Gastroesophageal sphincter (tissue), 4 donors: Measurements from ENCODE around the gene AFF2. TPM values are rescaled to one million over a fixed set of nuclear protein-coding genes. Genes with fewer than 3 reads are reported as not detected.

Experiments
- ATAC-seq: fragments of 150-250 bp; one replicate; pipeline ENCODE4 v1.9.1; 2016; ENCODE audit warnings: mild to moderate bottlenecking, moderate library complexity
- H3K27ac ChIP-seq, 4 donors: fragments of 200-600 bp; sonication (generic) in 3 of 4; 1 replicate in 3 of 4; 2 replicates in 1 of 4; pipeline ENCODE4 v1.5.1; 2016 to 2019
- H3K27me3 ChIP-seq: fragments of 200-600 bp; sonication (generic); one replicate; pipeline ENCODE4 v1.5.1; 2019
- H3K36me3 ChIP-seq, 2 donors: fragments of 200-600 bp; sonication (generic); one replicate each; pipeline ENCODE4 v1.5.1; 2019; ENCODE audit warnings: control low read depth in 1 of 2
- H3K4me1 ChIP-seq, 3 donors: fragments of 200-600 bp; sonication (generic); 1 replicate in 2 of 3; 2 replicates in 1 of 3; pipeline ENCODE4 v1.5.1; 2016 to 2019; ENCODE audit warnings: control low read depth in 2 of 3
- H3K4me3 ChIP-seq, 2 donors: fragments of 200-600 bp; sonication (generic); one replicate each; pipeline ENCODE4 v1.5.1; 2019; ENCODE audit warnings: mild to moderate bottlenecking in 1 of 2, moderate library complexity in 1 of 2
- H3K9me3 ChIP-seq, 3 donors: fragments of 200-600 bp; sonication (generic); one replicate each; pipeline ENCODE4 v1.5.1; 2017 to 2019; ENCODE audit warnings: control low read depth in 2 of 3
- EP300 ChIP-seq: sonication (generic); formaldehyde crosslinking; IDR thresholded peaks from one replicate; pipeline ENCODE4 v1.6.1; 2017; ENCODE audit warnings: antibody characterized with exemption, mild to moderate bottlenecking
- POLR2A ChIP-seq, 2 donors: fragments of 450-650 bp; IDR thresholded peaks; one replicate each; pipeline ENCODE4 v1.6.1; 2017; ENCODE audit warnings: antibody characterized with exemption in 2 of 2, mild to moderate bottlenecking in 2 of 2, moderate library complexity in 1 of 2
- POLR2AphosphoS5 ChIP-seq: sonication (generic); formaldehyde crosslinking; IDR thresholded peaks from one replicate; pipeline ENCODE4 v1.6.1; 2017; ENCODE audit warnings: antibody characterized with exemption
- WGBS, 2 donors: methylation state at CpG; one replicate each; pipeline ENCODE4 v1.1.5; 2018; ENCODE audit warnings: low coverage in 1 of 2; 5-methylcytosine and 5-hydroxymethylcytosine counted together
- total RNA-seq, 4 donors: library from RNA; depleted of rRNA; stranded (reverse); fragments of >200 nt; gene quantifications; one replicate each; pipeline ENCODE4 v1.1.0, GENCODE V29; 2016
- TF ChIP-seq, protein P1 (sequence below), 4 experiments: fragments of 200-600 bp in 2 of 4; fragments of 450-650 bp in 2 of 4; sonication (generic) in 1 of 4; IDR thresholded peaks; one replicate each; pipeline ENCODE4 v1.5.1; 2017 to 2019; ENCODE audit warnings: antibody characterized with exemption in 4 of 4, mild to moderate bottlenecking in 2 of 4, moderate library complexity in 2 of 4

The AFF2 gene
- total RNA-seq, 4 donors from 2014 or later: 1.6 to 6.1 (median 3.6) TPM

DNA sequence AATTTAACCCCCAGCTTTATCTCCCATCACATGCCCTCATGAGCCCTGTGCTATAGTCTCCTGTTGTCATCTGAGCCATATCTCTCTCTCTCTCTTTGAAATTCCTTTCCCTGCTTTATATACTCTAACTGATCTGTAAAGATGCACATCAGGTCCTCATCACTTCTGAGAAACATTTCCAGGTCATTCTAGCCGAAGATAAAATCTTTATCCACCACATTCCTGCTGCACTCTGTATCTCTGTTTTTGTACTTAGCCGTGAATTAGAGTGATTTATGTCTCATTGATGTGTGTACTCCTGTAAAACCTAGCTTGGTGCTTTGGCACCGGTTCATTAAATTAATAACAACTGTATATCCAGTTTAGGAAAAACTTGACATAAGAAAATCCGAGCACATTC is 113.2 kb downstream of the AFF2 start:
- no peaks in the 10 kb centered on the region for H3K27me3 ChIP-seq

DNA sequence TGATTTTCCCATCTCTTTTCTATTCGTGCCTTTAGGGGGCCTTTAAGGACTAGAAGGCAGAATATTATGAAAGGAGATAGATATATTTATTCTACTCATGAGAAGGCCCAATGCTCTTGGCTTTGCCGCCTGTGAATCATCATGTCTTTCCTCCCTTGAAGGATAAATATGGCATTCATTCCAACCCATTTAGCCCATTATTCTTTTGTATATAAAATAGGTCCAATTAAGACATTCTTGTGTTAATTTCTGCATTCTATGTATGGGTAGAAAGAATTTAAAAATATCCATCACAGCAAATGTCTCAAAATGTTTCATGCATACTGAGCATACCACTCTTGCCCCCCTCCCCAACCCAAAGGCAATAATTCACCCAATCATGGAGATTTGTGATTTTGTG is 115.1 kb downstream of the AFF2 start:
- 60 to 82% methylated on average over 2 of the region's 2 CpGs for WGBS, 2 donors
- H3K27me3 ChIP-seq: no peaks in the 10 kb centered on the region
- TF ChIP-seq POLR2AphosphoS5: no peak
- no peak for TF ChIP-seq POLR2A (IDR thresholded peaks at IDR 0.05)
- TF ChIP-seq, protein P1, sequence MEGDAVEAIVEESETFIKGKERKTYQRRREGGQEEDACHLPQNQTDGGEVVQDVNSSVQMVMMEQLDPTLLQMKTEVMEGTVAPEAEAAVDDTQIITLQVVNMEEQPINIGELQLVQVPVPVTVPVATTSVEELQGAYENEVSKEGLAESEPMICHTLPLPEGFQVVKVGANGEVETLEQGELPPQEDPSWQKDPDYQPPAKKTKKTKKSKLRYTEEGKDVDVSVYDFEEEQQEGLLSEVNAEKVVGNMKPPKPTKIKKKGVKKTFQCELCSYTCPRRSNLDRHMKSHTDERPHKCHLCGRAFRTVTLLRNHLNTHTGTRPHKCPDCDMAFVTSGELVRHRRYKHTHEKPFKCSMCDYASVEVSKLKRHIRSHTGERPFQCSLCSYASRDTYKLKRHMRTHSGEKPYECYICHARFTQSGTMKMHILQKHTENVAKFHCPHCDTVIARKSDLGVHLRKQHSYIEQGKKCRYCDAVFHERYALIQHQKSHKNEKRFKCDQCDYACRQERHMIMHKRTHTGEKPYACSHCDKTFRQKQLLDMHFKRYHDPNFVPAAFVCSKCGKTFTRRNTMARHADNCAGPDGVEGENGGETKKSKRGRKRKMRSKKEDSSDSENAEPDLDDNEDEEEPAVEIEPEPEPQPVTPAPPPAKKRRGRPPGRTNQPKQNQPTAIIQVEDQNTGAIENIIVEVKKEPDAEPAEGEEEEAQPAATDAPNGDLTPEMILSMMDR (IDR thresholded peaks at IDR 0.05): no peak
- no peak for TF ChIP-seq EP300
- no peaks in the 10 kb centered on the region for H3K36me3 ChIP-seq
- H3K4me3 ChIP-seq: no peak overlapping the region
- H3K27ac ChIP-seq: no peak overlapping the region
- no peaks in the 10 kb centered on the region for H3K4me1 ChIP-seq
- H3K9me3 ChIP-seq: no peaks in the 10 kb centered on the region
- ATAC-seq: no peak

More for the DNA sequence above, 113.2 kb downstream of the AFF2 start:
- Histone ChIP-seq H3K4me1 (no peaks in the 10 kb centered on the region), H3K4me3 (no peak overlapping the region), H3K36me3 (no peaks in the 10 kb centered on the region), H3K27ac (no peak overlapping the region), H3K9me3 (no peaks in the 10 kb centered on the region)
- 27 to 52% methylated on average over 3 to 4 of the region's 4 CpGs for WGBS, 2 donors
- ATAC-seq: no peak
- TF ChIP-seq POLR2A (IDR thresholded peaks at IDR 0.05) (no peak), POLR2AphosphoS5 (no peak)

DNA sequence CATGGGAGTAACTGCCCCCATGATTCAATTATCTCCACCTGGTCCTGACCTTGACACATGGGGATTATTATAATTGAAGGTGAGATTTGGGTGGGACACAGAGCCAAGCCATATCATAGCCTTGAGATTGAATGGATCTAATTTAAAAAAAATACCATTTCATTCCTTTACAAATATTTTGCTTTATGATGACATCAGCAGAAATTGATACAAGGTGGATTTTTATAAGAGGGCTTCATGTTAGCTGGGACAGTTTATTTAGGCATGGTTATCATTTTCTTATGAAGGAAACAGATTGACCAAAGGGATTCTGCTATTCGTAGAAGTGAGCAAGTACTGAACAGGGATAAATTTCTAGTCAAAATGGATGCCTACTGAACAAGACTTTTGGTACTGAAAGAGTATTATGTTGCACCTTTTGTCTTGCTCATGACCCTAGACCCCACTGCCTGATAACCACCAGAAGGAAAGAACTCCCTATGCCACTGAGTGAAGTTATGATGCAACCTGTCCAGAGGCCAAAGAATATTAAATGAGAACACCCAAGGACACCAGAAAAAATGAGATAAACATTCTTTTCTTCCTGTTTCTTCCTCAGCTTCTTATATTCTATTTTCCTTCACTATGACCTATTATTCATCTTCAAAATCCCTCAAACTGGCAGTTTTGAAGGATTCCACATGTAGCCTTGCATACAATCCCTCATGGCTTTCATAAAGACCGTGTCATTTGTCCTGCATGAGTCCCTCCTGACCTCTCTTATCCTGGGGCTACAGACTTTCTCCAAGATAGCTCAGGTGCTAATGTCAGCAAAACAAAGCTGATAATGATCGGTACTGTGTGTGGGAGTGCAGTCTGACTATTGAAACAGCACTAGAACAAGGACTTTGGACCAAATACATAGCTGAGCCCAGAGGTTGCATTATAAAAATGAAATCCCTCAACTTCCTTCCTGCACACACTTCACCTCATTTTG is 118.3 kb downstream of the AFF2 start:
- 57 to 83% methylated on average over 1 to 2 of the region's 3 CpGs for WGBS, 2 donors
- H3K9me3 ChIP-seq: no peaks in the 10 kb centered on the region
- H3K36me3 ChIP-seq: no peaks in the 10 kb centered on the region
- no peaks in the 10 kb centered on the region for H3K27me3 ChIP-seq
- no peaks in the 10 kb centered on the region for H3K4me1 ChIP-seq
- no peak for ATAC-seq
- no peak for TF ChIP-seq EP300
- no peak for TF ChIP-seq POLR2AphosphoS5
- no peak for TF ChIP-seq POLR2A (IDR thresholded peaks at IDR 0.05)
- TF ChIP-seq, protein P1 (IDR thresholded peaks at IDR 0.05): no peak
- H3K4me3 ChIP-seq: no peak overlapping the region
- no peak overlapping the region for H3K27ac ChIP-seq

DNA sequence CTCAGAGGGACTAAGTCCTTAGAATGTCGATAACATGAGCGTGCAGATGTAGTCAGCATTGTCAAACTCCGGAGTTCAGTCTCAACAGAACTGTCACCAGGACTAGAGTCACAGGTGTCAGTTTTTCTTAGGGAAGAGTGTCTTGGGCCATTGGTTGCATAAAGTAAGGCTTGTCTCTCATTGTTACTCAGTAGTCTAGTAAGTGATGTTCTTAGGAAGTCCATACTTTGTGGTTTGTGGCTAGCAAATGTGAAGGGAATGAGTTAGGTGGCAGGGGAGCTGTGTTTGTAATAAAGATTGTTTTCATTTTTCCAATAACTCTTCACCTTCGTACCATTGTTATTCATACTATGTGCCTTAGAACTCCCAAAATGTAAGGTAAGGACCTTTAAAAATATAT is 119.6 kb downstream of the AFF2 start:
- ATAC-seq: no peak
- Histone ChIP-seq H3K4me3 (no peak overlapping the region), H3K27me3 (no peaks in the 10 kb centered on the region), H3K36me3 (no peaks in the 10 kb centered on the region), H3K4me1 (no peaks in the 10 kb centered on the region), H3K9me3 (no peaks in the 10 kb centered on the region), H3K27ac (no peak overlapping the region)
- 84 to 93% methylated on average over 3 of the region's 4 CpGs for WGBS, 2 donors
- TF ChIP-seq POLR2AphosphoS5: no peak
- TF ChIP-seq EP300: no peak
- TF ChIP-seq, protein P1 (IDR thresholded peaks at IDR 0.05): no peak
- TF ChIP-seq POLR2A (IDR thresholded peaks at IDR 0.05): no peak

DNA sequence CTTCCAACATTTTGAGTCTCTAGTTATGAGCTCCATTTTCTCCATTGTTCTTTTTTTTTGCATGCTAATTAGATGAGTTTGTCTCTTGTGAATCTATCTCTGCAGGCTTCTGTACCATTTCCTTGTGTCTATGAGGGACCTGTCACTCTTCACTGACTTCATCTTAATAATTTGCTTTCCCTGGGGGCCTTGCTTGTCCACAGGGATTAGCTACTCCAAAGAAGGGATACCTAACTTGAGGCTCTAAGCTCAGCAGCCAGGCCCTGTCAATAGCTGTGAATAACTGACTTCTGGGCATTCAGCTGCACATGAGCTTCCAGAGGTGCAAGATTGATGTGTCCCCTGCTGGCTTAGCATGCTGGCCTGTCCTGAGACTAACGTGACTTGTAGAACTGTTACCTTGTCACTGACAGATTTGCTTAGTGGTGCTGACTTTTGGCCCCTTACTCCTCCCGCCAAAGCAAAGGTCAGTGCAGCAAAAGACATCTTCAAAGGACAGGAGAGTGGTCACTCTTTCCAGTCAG is 124.6 kb downstream of the AFF2 start:
- Histone ChIP-seq H3K27ac (no peak overlapping the region), H3K36me3 (no peaks in the 10 kb centered on the region), H3K4me1 (no peaks in the 10 kb centered on the region), H3K27me3 (no peaks in the 10 kb centered on the region), H3K9me3 (no peaks in the 10 kb centered on the region), H3K4me3 (no peak overlapping the region)
- no peak for ATAC-seq
- no peak for TF ChIP-seq EP300
- TF ChIP-seq, protein P1 (IDR thresholded peaks at IDR 0.05): no peak
- no peak for TF ChIP-seq POLR2AphosphoS5
- no peak for TF ChIP-seq POLR2A (IDR thresholded peaks at IDR 0.05)
- WGBS, 2 donors: 40% methylated on average over 1 of the region's 2 CpGs; no CpG with 5 or more reads in 1 of the 2 donors
